HG03066 (cell line): ENCODE data around the gene CCDC93.
"Not testable (repeated sequence)": the region's sequence is repeated elsewhere in the genome, so short reads cannot be mapped to it uniquely, and the experiment has no call there.

Experiments used
- ATAC-seq: cut with Tn5 transposase; IDR thresholded peaks from one replicate; pipeline ENCODE4 v1.9.1; 2021; ENCODE audit warnings: low read depth; ENCODE audit not compliant: unreplicated experiment

Gene CCDC93

GRCh38 chr2:117931266-117931665 is 82.6 kb downstream of the CCDC93 start:
- no peak for ATAC-seq

- ATAC-seq = no peak
Measured at GRCh38 chr2:117930775-117931174, 83.1 kb downstream of the CCDC93 start.

DNA sequence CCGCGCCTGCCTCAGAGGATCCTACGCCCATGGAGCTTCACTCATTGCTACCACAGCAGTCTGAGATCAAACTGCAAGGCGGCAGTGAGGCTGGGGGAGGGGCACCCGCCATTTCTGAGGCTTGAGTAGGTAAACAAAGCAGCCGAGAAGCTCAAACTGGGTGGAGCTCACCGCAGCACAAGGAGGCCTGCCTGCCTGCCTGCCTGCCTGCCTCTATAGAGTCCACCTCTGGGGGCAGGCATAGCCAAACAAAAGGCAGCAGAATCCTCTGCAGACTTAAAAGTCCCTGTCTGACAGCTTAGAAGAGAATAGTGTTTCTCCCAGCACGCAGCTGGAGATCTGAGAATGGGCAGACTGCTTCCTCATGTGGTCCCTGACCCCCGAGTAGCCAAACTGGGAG is 90.4 kb downstream of the CCDC93 start:
- ATAC-seq = not testable (repeated sequence)

GRCh38 chr2:117921520-117921919 is 92.3 kb downstream of the CCDC93 start:
- no peak for ATAC-seq

- no peak for ATAC-seq
Measured at GRCh38 chr2:117918608-117919007, 95.3 kb downstream of the CCDC93 start.

DNA sequence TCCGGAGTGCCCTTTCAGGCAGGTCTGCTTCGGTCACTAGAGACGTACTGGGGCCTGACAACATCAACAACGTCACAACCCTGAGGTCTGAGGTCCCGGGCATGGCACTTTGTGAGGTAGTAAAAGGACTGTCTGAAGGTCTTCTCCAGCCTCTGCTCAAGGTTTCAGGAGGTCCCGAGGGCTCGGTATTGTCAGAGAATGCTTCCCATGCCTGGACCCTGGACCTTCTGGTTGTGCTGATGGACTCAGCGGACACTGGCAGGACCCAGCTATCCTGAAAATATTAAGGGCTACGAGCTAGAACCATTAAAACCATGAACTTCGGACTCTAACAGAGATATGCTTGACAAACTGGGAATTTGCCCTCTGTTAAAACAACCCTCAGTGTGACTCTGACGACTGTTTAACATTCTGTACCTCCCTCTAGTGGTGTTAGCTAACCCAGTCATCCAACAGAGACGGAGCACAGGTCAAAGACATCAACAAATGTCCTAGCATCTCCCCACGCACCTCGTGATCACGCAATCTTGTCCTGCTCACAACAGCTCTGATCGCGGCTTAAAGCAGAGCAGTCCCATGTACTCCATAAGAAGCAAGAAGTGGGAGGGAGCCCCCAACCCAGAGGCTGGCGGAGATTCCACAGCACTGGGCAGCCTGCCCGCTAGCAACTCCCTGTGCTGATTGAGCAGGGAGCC is 96.5 kb downstream of the CCDC93 start:
- ATAC-seq = no peak

DNA sequence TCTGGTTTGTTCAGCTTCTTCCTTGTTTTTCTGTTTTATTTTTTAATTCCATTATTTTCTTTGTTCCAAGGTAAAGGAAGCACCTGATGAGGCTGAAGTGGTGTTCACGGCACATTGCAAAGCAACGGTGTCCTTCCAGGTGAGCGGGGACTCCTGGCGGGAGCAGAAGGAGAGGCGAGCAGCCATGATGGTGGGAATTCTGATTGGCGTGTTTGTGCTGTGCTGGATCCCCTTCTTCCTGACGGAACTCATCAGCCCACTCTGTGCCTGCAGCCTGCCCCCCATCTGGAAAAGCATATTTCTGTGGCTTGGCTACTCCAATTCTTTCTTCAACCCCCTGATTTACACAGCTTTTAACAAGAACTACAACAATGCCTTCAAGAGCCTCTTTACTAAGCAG is 110.9 kb downstream of the CCDC93 start:
- no peak for ATAC-seq

DNA sequence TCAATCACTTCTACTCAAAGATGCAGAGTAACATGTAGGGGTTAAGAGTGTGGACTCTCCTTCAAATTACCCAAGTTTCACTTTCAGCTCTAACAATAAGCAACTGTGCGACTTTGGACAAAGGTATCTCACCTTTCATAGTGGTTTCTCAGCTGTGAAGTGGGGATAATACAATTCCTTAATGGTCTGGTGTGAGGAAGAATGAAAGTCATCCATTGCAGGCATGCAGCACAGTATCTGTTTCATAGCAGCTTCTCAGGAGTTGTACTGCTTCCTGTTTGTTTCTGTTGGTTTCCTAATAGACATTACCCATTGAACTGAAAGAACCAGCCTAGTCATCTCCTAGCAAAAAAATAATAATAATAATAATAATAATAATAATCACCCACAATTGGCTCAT is 125.0 kb downstream of the CCDC93 start:
- no peak for ATAC-seq

GRCh38 chr2:117885308-117885707 is 128.6 kb downstream of the CCDC93 start:
- ATAC-seq = no peak

DNA sequence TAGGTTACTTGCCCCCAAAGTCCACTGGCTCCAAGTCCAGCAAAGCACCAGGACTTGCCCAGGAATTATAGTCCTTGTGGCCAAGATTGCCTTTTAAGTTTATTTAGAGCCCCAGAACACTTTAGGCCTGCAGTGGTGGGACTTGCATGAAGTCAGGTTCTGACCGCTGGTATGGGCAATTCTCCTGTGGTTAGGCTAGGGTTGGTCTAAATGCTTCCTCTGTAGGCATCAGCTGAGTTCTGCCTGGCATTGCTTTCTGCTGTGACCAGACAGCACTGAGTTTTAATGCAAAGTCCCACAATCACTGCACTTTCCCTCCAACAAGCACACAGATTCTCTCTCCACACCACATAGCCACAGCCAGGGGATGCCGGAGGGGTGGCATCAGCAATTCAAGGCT is 134.9 kb downstream of the CCDC93 start:
- ATAC-seq = no peak

DNA sequence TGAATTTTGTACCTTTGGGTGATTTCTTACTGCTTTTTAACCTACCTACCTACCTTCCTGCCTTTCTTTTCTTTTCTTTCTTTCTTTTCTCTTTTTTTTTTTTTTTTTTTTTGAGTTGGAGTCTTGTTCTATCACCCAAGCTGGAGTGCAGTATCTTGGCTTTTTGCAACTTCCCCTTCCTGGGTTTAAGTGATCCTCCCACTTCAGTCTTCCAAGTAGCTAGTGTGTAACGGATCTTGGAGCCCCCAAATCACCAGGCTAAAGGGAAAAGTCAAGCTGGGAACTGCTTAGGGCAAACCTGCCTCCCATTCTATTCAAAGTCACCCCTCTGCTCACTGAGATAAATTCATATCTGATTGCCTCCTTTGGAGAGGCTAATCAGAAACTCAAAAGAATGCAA is 138.1 kb downstream of the CCDC93 start:
- ATAC-seq = no peak
